GM18951 (cell line): ENCODE measurements around the gene VWA2.
"Not testable (repeated sequence)": the region's sequence is repeated elsewhere in the genome, so short reads cannot be mapped to it uniquely, and the experiment has no call there.

Experiments used
- POLR2A ChIP-seq: IDR thresholded peaks from 4 replicates; pipeline ENCODE4 v1.6.1; 2011; ENCODE audit warnings: mild to moderate bottlenecking; ENCODE audit not compliant: insufficient read length, insufficient read depth; ENCODE audit errors: extremely low read depth
- in situ Hi-C: fragments of 300-500 bp; cut with MboI; formaldehyde crosslinking; loops from one replicate; pipeline ENCODE4 v1.12.0; 2022; ENCODE audit warnings: low sequenced_read_pairs, mixed read lengths, inconsistent platforms; ENCODE audit not compliant: unreplicated experiment

The VWA2 gene

DNA sequence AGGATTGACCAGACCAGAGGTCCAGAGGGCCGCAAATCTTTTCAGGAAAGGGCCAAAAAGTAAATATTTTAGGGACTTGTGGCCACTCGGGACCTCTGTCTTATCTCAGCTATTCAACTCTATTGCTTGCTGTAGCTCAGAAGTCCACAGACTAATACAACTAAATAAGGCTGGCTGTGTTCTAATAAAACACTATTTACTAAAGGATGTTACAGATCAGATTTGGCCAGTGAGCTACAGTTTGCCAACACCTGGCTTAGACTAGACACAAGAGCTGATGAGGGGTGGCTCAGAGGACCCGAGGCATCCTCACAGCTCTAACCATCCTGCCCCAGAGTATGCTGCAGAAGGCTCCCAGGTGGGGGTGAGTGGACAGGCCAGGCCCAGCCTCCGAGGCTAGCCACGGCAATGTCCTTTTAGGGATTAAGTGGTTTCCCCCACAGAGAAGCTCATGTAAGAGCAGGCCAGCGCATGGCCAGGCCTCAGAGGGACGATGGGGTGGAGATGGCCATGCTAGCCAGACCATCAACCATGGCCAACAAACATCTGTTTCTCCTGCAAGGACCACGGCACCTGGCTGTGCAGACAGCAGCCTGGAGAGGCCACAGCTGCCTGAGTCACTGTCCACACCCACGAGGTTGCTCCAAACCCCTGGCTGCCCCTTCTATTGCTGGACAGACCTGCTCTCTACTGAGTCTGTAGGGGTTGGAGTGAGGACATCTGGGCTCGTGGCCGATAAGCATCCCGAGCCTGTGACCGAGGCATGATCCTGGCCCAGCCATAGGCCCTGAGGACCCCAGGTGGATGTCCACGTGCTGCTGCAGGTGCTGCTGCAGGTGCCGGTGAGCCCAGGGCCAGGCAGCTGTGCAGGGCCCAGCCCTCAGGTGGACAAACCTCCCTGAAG is 88.7 kb downstream of the VWA2 start:
- in situ Hi-C loops: no loop called here

DNA sequence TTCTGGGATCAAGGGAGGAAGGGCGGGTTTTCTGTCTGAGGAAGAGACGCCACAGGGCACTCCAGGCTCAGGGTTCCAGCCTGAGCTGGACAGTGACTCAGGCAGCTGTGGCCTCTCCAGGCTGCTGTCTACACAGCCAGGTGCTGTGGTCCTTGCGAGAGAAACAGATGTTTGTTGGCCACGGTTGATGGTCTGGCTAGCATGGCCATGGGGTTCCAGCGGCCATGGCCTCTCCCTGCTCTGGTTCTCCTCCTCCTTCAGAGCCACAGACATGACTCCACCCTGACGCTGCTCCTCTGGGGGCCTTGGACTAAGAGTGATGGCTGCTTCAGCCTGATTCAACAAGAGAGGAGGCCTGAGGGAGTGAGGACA is 89.4 kb downstream of the VWA2 start:
- TF ChIP-seq POLR2A: no peak
- in situ Hi-C loops: no loop called here

More for the DNA sequence above, 88.7 kb downstream of the VWA2 start:
- TF ChIP-seq POLR2A: no peak

DNA sequence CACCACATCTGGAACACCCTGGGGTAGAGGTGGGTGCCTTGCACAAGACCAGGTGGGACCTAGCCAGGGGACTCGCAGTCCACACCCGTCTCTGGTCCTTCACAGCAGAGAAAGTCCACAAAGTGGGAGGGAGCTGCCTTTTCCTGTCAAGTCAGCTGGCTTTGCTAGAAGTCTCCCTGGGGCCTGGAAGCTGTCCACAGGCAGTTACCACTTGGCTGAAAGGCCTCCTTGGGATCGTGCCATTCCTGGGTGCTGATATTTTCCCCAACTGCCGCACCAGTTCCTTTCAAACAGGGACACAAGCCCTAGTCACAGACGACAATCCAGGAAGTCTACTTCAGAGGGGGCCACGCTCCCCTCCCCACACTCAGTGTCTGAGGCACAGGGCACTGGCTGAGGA is 89.8 kb downstream of the VWA2 start:
- no peak for TF ChIP-seq POLR2A
- in situ Hi-C loops: no loop called here

DNA sequence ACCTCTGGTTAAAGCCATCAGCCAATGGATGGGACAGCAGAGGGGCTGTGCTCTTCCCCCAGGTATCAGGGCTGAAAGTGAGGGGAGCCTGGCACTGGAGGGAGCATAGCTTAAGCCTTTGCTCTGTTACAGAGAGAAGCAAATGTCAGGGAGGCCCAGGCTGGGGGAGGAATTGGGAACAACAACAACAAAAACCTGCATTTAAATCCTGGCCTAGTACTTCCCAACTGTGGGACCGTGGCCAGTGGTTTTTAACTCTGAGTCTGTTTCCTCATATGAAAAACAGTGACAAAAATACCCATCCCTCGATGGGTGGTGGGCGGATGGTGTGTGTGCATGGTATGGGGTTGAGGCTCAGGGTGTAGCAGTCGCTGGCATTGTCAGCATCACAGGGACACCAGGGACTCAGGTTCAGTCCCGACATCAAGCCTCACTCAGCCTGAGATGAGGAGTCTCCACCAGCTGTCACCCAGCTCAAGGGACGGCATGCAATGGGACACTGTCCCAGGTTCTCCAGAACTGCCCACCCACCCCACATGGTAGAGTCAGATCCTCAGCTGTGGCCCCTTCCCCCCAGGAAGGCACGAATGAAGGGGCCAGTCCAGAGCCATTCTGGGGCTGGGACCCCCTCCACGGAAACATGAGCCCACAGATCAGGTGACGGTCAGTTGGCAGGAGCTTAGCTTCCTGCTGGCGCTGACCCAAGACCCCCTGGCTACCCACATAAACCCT is 90.7 kb downstream of the VWA2 start:
- TF ChIP-seq POLR2A: no peak
- in situ Hi-C loops: no loop called here

DNA sequence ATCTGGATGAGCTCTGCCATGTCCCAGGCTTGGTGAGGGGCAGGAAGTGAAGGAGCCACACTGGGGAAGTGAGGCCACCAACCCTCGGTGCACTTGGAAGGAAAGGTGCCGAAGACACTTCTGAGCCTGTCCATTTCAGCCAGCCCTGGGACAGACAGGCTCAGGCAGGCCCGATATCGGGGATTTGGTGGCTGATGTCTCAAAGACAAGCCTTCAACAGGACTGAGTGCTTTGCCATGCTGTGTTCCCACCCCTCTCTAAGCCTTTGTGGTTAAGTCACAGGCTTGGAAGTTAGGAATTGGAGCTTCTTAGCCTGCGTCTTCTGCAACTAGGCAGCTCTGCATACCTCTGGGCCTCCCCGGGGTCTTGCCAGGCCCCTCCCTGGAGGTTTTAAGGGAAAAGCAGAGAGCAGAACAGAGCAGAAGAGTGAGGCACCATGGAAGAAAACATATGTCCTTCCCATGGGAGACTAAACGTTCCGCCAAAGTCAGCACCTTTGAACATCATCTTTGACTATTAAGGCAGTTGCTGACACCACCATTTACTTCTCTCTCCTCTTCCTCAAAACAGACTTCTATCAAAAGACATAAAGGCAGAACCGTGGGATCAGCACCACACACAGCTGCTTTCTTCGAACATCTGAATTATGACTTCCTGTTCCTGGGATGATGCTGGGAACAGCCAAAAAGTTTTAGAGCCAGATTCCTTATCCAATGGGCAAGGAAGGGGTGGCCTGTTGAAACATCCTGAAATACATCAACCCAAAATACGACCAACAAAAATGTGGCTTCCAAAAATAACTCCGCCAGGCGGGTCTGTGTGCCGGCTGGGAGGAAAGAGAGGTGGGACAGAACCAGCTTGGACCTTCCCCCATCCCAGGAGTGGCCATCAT is 93.5 kb downstream of the VWA2 start:
- in situ Hi-C loops: no loop called here
- no peak for TF ChIP-seq POLR2A

DNA sequence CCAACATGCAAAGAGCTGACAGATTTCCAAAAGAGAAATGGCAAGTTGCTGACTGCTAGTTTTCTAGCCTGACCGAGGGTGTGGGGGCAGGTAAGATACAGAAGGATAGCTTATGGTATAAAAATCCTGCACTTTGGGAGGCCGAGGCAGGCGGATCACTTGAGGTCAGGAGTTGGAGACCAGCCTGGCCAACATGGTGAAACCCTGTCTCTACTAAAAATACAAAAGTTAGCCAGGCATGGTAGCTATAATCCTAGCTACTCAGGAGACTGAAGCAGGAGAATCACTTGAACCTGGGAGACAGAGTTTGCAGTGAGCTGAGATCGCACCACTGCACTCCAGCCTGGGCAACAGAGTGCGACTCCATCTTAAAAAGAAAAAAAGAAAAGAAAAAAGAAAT is 94.4 kb downstream of the VWA2 start:
- in situ Hi-C loops: not testable (repeated sequence)

DNA sequence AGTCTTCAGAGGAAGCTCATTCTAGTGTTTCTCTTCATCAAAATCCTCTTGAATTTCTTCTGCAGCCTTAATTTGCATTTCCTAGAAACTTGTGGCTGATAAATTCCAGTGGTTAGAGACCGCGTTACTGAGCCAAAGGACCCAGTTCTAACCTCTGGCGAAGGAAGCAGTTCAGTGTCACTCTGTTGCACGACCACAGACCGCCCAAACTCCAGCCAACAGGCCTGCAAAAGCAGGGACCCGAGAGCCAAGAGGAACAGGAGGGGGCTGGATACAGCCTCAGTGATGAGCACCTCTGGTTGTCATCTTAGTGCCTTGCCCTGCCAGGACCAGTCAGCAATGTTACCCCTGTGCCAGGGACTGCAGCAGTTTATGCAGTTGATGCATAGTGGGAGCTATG is 95.2 kb downstream of the VWA2 start:
- TF ChIP-seq POLR2A: no peak
- in situ Hi-C loops: no loop called here

DNA sequence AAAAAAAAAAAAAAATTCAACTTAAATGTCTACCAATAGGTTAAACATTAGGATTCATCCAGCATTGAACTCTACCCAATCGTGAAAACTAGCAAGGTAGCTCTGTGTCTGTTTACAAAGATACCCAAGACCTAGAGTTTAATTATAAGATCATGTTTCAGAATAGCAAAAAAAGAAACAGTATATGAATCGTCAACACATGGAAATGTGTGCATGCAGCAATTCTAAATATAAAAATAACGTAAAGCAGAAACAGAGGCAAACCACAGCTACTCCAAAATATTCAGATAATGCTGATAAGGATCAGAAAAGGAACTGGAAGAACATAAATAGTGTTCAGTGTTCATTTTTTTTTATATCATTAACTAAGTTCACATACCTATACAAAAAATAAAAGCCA is 96.6 kb downstream of the VWA2 start:
- no peak for TF ChIP-seq POLR2A
- in situ Hi-C loops: no loop called here

DNA sequence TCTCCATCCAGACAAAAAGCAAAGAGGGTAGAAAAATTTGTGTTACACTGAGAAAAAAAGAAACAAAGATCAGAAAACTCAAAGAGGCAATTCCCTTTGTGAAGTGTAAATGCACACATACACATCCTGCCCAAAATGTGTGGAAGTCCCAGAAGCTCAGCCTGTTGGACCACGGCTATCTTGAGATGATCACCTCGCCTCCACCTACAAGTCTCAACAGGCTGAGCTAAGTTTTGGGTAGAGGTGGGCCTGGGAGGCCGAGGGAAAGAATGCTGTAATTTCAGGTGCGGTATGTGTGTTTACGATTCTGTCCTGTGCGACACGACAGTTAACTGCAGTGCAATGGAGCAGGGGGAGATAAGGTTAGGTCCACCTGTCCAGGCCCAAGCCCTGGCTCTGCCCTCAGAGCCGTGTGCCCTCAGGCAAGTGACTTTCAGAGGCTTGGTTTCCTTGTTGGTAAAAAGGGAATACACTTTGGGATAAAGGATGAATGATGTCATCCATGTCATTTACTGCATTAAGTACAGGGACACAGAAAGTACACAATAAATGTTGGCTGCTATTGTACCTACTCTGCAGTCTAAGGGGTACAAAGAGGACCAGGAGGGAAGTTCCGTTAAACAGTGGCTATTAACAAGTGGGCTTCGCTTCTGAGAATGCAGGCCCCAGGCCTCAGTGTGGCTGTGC is 97.9 kb downstream of the VWA2 start:
- no peak for TF ChIP-seq POLR2A
- in situ Hi-C loops: no loop called here

DNA sequence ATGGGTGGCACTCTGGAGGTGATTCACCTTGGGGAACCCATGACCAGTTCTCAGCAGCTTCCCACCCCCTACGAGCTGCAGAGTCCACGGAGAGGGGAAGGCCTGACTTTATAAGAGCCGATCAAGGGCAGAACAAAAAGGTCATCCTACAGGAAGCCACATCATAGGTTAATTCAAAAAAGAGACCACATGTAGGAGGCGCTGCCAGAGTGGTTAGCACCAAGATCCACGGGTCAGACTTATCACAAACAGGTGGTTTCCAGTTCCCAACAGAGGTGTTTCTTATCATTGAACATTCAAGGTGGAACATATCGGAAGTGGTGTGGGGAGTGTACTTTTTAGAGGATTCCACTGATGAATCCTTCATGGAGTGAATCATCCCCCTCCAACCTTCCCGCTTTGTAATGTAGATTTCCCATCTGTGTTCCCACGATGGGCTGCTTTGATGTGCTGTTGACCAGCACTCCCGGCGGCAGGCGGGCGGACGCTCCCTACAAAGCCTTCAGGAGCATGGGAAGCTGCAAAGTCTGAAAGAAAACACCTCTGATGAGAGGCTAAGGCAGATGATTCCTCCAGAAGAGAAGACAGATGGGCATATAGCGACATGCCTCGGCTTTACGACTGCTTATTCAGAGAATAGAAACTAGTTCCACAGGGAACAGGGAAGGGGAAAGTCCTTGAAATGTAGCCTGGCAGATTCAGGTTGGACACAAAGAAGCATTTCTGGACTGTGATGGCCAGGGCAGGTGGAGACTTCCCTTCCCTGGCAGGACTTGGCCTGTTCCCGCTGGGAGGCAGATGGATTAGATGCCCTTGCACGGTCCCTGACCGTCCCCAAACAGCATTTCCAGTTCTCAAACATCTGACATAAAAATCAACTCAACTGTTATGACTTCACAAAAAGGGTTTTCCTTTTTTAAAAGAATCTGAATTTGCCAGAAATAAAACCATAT is 98.7 kb downstream of the VWA2 start:
- in situ Hi-C loops: no loop called here
- TF ChIP-seq POLR2A: no peak

DNA sequence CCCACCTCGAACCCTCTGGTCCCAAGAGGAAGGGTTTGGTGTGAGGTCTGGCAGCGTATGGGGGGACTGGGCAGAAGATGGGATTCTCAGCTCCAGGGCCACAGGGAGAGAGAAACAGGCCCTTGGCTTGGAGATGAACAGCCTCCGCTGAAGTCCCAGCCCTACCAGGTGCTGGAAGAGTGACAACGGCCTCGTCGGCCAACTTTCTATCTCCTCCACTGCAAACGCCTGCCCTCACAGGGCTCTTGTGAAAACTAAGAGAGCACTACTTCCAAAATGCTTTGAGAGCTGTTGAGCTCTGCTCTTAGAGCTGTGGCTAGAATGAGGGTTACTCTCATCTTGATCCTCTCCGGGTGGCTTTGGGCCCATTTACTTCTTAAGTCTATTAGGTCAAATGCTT is 101.8 kb downstream of the VWA2 start:
- TF ChIP-seq POLR2A: no peak

More for the DNA sequence above, 101.8 kb downstream of the VWA2 start:
- in situ Hi-C loops: no loop called here
